Ureter (tissue), 1 donor: Measurements from ENCODE around the gene SDE2. TPM values are rescaled to one million over a fixed set of nuclear protein-coding genes. Genes with fewer than 3 reads are reported as not detected.
"Not testable (repeated sequence)": the region's sequence is repeated elsewhere in the genome, so short reads cannot be mapped to it uniquely, and the experiment has no call there.

Experiments used
- DNase-seq: peaks from one replicate; pipeline ENCODE4 v3.0.0-alpha.2; 2020; ENCODE audit warnings: low spot score
- total RNA-seq: library from RNA; stranded (reverse); gene quantifications from one replicate; pipeline ENCODE4 v1.2.4, GENCODE V29; 2023
- donor health status: DM: yes; HTN: yes; CAD: no.

Gene SDE2
- total RNA-seq, 1 donor from 2014 or later = 17.8 TPM

GRCh38 chr1:225975146-225975545 lies 24.0 kb downstream of the SDE2 start:
- not testable (repeated sequence) for DNase-seq

DNA sequence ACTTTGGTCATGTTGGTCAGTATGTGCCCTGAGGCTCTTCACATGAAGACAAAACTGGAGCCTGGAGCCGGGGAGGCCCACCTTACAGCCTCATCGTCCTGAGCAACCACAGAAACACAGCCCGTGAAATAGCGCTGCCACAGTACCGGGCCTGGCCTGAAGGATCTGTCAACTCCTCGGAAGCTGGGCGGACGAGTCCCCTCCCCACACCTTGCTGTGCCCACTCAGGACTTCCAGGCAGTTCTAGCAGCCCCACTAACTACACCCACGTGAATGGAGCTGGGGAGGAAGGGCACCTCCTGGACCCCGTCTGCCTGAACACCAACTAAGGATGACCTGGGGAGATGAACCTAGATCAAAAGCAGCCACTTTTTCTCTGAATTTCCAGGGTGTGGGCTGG lies 24.7 kb downstream of the SDE2 start:
- no peak for DNase-seq

- no peak for DNase-seq
These were observed 26.0 kb downstream of the SDE2 start for GRCh38 chr1:225973158-225973557.

GRCh38 chr1:225972344-225973152 lies 26.6 kb downstream of the SDE2 start:
- DNase-seq = no peak

GRCh38 chr1:225970592-225971157 lies 28.5 kb downstream of the SDE2 start:
- not testable (repeated sequence) for DNase-seq

DNA sequence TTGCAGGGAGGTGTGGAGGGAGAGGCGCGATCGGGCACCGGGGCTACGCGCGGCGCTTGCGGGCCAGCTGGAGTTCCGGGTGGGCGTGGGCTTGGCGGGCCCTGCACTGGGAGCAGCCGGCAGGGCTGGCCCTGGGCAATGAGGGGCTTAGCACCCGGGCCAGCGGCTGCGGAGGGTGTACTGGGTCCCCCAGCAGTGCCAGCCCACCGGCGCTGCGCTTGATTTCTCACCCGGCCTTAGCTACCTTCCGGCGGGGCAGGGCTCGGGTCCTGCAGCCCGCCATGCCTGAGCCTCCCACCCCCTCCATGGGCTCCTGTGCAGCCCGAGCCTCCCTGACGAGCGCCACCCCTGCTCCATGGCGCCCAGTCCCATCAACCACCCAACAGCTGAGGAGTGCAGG lies 29.4 kb downstream of the SDE2 start:
- not testable (repeated sequence) for DNase-seq

- DNase-seq = no peak
These were observed 33.9 kb downstream of the SDE2 start for GRCh38 chr1:225965231-225965630.

DNA sequence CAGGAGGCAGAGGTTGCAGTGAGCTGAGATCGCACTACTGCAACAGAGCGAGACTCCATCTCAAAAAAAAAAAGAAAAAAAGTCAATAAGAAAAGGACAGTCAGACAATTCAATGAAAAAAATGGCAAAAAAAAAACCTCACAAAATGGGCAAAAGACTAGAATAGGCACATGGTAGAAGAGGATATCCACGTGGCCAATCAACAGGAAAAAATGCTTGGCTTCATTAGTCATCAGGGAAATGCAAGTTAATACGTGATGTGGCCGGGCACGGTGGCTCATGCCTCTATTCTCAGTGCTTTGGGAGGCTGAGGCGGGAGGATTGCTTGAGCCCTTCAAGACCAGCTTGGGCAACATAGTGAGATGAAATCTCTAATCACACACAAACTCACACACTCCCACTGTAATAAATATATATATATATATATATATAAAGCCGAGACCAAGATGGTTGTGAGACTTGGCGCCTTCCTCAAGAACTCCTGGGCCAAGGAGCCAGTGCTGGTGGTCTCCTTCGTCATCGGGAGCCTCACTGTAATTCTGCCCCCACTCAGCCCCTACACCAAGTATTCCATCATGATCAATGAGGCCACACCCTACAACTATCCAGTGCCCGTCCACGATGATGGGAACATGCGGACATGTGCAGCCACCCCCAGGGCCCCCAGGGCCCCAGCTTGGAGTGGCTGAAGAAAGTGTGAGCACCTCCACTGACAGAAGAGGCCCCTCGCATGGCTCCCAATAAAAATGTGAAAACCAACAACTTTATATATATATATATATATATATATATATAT lies 35.2 kb downstream of the SDE2 start:
- DNase-seq = no peak

GRCh38 chr1:225962440-225962975 lies 36.6 kb downstream of the SDE2 start:
- DNase-seq = no peak

DNA sequence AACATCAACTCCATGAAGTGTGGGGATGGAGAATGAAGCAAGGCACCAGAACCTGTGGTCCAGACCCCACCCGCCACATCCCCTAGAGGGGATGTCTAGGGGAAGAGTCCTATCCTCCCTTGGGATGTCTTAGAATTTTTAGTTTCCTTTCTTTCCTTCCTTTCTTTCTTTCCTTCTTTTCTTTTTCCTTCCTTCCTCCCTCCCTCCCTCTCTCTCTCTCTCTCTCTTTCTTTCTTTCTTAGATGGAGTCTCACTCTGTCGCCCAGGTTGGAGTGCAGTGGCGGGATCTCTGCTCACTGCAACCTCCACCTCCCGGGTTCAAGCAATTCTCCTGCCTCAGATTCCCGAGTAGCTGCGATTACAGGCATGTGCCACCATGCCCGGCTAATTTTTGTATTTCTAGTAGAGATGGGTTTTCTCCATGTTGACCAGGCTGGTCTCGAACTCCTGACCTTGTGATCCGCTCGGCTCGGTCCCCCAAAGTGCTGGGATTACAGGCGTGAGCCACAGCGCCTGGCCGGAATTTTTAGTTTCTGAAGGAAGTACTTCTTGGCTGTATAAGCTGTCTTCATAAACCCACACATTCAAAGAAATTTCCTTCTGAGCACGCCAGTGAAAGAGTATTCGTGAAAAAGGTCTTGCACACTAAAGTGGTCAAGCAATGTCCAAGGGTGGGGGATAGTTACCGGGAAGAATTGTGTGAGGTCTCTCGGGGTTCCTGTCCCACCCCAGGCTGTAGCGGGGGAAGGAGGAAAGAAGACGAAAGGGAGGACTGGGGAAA lies 37.3 kb downstream of the SDE2 start:
- DNase-seq = no peak

GRCh38 chr1:225958041-225958440 lies 41.1 kb downstream of the SDE2 start:
- DNase-seq = no peak

- no peak for DNase-seq
These were observed 44.4 kb downstream of the SDE2 start for GRCh38 chr1:225954753-225955152.

GRCh38 chr1:225953315-225953714 lies 45.8 kb downstream of the SDE2 start:
- no peak for DNase-seq

GRCh38 chr1:225950905-225951497 lies 48.1 kb downstream of the SDE2 start:
- no peak for DNase-seq

- no peak for DNase-seq
These were observed 50.1 kb downstream of the SDE2 start for GRCh38 chr1:225949041-225949440.

GRCh38 chr1:225946803-225947202 lies 52.3 kb downstream of the SDE2 start:
- DNase-seq = no peak

GRCh38 chr1:225946082-225946620 lies 53.0 kb downstream of the SDE2 start:
- DNase-seq = no peak

DNA sequence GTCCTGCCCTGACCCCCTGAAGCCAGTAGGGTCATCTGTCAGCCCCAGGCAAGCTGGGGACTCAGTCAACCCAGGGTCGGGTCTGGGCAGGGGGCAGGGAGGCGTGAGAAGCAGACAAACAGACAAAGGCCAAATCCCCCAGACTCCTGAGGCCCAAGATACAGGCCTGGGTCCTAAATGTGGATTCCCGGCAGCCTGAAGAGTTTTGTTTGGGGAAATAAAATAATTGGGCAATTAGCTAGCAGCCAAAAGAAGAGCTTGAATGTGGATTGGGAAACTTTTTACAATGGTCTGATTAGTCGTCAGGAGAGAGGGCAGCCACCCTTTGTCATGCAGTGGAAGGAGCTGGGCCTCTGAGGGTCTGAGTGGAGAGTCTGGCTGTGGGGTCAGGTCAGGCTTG lies 53.6 kb downstream of the SDE2 start:
- no peak for DNase-seq

GRCh38 chr1:225944951-225945350 lies 54.2 kb downstream of the SDE2 start:
- DNase-seq = no peak

DNA sequence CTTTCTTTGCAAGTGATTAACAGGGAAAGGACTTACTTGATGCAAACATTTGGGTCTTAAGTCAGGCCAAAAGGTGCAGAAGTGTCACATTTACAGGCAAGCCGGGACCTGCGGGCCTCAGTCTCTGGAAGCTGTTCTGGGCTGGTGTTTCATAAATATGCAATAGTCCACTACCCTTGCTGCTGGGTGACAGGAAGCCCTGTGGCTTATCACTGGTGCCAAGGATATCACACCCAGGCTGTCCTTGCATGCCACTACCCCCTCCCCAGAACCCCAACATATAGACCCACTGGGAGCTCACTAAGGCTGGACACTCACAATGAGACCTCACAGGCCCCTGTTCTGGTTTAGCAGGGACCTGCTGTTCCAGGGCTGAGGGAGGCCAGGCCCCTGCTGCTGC lies 54.8 kb downstream of the SDE2 start:
- DNase-seq = no peak

GRCh38 chr1:225943582-225943981 lies 55.6 kb downstream of the SDE2 start:
- DNase-seq = no peak
